Breast epithelium (tissue), 3 donors: ENCODE results near the gene CDH13.

Experiments
- POLR2A ChIP-seq: fragments of 450-650 bp; IDR thresholded peaks from one replicate; pipeline ENCODE4 v1.6.1; 2016; ENCODE audit warnings: antibody characterized with exemption, mild to moderate bottlenecking, moderate library complexity
- POLR2AphosphoS5 ChIP-seq, 3 donors: sonication (generic); formaldehyde crosslinking; IDR thresholded peaks; one replicate each; pipeline ENCODE4 v1.6.1; 2017; ENCODE audit warnings: antibody characterized with exemption in 3 of 3
- TF ChIP-seq, protein P1 (sequence below), 3 donors: fragments of 450-650 bp; IDR thresholded peaks; one replicate each; pipeline ENCODE4 v1.5.1; 2016 to 2017; ENCODE audit warnings: antibody characterized with exemption in 3 of 3, mild to moderate bottlenecking in 3 of 3, moderate library complexity in 3 of 3

- TF ChIP-seq, protein P1, sequence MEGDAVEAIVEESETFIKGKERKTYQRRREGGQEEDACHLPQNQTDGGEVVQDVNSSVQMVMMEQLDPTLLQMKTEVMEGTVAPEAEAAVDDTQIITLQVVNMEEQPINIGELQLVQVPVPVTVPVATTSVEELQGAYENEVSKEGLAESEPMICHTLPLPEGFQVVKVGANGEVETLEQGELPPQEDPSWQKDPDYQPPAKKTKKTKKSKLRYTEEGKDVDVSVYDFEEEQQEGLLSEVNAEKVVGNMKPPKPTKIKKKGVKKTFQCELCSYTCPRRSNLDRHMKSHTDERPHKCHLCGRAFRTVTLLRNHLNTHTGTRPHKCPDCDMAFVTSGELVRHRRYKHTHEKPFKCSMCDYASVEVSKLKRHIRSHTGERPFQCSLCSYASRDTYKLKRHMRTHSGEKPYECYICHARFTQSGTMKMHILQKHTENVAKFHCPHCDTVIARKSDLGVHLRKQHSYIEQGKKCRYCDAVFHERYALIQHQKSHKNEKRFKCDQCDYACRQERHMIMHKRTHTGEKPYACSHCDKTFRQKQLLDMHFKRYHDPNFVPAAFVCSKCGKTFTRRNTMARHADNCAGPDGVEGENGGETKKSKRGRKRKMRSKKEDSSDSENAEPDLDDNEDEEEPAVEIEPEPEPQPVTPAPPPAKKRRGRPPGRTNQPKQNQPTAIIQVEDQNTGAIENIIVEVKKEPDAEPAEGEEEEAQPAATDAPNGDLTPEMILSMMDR (IDR thresholded peaks at IDR 0.05), result no peak
- TF ChIP-seq POLR2A, result no peak
- TF ChIP-seq POLR2AphosphoS5 (IDR thresholded peaks at IDR 0.05), result no peak
Observed at GRCh38 chr16:82772215-82772614, 145.4 kb downstream of the CDH13 start.
